ENCODE measurements around the gene CYB5A. TPM values are rescaled to one million over a fixed set of nuclear protein-coding genes. Genes with fewer than 3 reads are reported as not detected.

The CYB5A gene
- polyA plus RNA-seq, 1 of the 3 experiments (the other 2 are of a cell fraction) = 42.1 TPM

DNA sequence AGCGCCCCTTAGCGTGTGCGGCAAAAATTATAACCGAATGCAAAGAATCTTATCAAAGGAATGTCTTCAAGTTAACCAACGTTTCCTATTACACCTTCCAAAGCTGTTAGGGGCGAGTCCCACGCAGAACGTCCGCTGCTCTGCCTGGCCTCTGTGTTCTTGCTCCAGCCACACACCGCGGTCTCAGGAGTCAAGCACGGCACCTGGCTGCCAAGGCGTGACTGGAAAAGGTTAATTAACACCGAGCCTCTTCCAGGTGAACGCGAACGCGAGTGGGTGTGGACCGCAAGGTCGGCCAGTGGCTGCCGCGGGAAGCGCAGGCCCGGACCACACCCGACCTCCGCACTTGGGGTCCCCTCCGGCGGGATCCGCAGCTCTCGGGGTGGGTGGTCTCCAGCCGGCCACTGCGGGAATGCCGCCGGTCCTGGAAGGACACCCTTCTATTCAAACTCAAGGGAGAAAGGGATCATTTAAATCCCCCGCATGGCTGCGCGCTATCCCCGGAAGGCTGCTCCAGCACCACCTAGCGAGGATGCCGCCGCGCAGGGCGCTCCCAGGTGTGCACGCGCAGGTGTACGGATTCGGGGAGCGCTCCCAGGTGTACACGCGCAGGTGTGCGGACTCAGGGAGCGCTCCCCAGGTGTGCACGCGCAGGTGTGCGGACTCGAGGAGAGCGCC is 830 bp downstream of the CYB5A start (continued):
- TF ChIP-seq USF2 (IDR thresholded peaks at IDR 0.05; ENCODE audit: borderline replicate concordance, low read depth, low read length) (no peak), JUND (IDR thresholded peaks at IDR 0.05) (no peak), TCF12 (IDR thresholded peaks at IDR 0.05) (no peak), NFIC (IDR thresholded peaks at IDR 0.05; ENCODE audit: borderline replicate concordance) (no peak), EP300 (IDR thresholded peaks at IDR 0.05; ENCODE audit: borderline replicate concordance in 1 of 2, low read depth in 1 of 2, low read length in 1 of 2) (no peak), GABPA (IDR thresholded peaks at IDR 0.05; ENCODE audit: low read depth) (no peak), TAF1 (IDR thresholded peaks at IDR 0.05; ENCODE audit: borderline replicate concordance, low read depth, low read length) (no peak), MXI1 (IDR thresholded peaks at IDR 0.05; ENCODE audit: low read depth, low read length) (no peak), POLR2AphosphoS5 (IDR thresholded peaks at IDR 0.05; ENCODE audit: low read depth, low read length) (no peak)

DNA sequence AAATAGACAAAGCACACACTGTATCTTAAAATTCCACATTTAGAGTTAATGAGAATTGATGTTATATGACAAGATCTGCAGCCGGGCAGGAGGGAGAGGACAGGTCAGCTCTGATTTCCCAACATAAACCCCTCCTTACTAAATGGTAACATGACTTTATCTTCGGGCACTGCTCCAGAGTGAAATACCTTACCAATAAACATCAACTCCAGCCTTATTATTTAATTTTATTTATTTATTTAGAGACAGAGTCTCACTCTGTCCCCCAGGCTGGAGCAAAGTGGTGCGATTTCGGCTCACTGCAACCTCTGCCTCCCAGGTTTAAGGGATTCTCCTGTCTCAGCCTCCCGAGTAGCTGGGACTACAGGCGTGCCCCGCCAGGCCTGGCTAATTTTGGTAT is 1.7 kb downstream of the CYB5A start:
- Histone ChIP-seq H3K79me2 (ENCODE audit: insufficient read depth) (no peaks in the 10 kb centered on the region), H3K4me3 (ENCODE audit: low read depth in 2 of 2, low read length in 1 of 2) (no peak overlapping the region), H3K9me2 (no peaks in the 10 kb centered on the region), H3K9ac (no peak overlapping the region), H4K20me1 (ENCODE audit: insufficient read depth) (no peaks in the 10 kb centered on the region), H3K27ac (ENCODE audit: low read depth in 2 of 2, low read length in 1 of 2) (no peak overlapping the region), H3K27me3 (ENCODE audit: insufficient read depth) (no peaks in the 10 kb centered on the region), H3K9me3 (no peaks in the 10 kb centered on the region), H3F3A (replicated peaks; ENCODE audit: insufficient read depth) (no peaks in the 10 kb centered on the region), H3K4me2 (no peak overlapping the region), H3K36me3 (replicated peaks in 1 of 2; ENCODE audit: control insufficient read depth in 1 of 2, insufficient read depth in 2 of 2, low read length in 1 of 2) (no peaks in the 10 kb centered on the region), H2AFZ (ENCODE audit: low read depth) (no peak overlapping the region), H3K4me1 (ENCODE audit: control insufficient read depth in 1 of 2, insufficient read depth in 2 of 2, low read depth in 1 of 2, low read length in 1 of 2) (peaks cover 0 to 20% of the 10 kb centered on the region in 2 experiments; a peak in 1 of 4 replicates)
- POLR2A ChIA-PET = no interaction called here
- WGBS (ENCODE audit: low lambda C conversion rate) = 95% methylated on average over 7 of the region's 7 CpGs
- no peak for DNase-seq
- no peak for TF ChIP-seq TCF12 (IDR thresholded peaks at IDR 0.05)
- TF ChIP-seq EP300 (IDR thresholded peaks at IDR 0.05; ENCODE audit: borderline replicate concordance in 1 of 2, low read depth in 1 of 2, low read length in 1 of 2) = no peak
- TF ChIP-seq IRF3 (IDR thresholded peaks at IDR 0.05; ENCODE audit: low read depth, low read length) = no peak
- TF ChIP-seq GATA2 (CRISPR knock-in tag; IDR thresholded peaks at IDR 0.05) = no peak
- no peak for TF ChIP-seq CHD2 (IDR thresholded peaks at IDR 0.05; ENCODE audit: low read length, partially characterized antibody)
- CTCF ChIA-PET = interaction anchor here (0.8 to 3.4 kb wide), 3 partner anchors 9 to 92 kb away, joined by 3 to 19 read pairs (median 4); no protein-coding TSS in a partner anchor

DNA sequence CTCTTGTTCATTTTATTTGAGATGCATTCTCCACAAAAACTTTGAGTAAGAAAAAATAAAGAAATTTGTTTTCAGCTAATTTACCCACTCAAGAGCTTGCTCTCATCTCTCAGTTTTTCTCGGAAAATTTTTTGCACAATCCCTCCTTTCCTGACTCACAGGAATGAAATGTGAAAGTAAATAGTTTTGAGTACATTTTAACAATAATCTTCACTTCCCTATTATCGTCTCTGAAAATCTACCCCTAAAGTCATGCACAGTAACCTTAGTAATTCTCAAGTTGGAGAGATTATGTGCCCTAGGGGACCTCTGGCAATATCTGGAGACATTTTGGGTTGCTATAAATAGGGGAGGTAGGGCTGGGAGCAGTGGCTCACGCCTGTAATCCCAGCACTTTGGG is 2.6 kb downstream of the CYB5A start:
- H3K27me3 ChIP-seq (ENCODE audit: insufficient read depth) = no peaks in the 10 kb centered on the region
- no peaks in the 10 kb centered on the region for H3K79me2 ChIP-seq (ENCODE audit: insufficient read depth)
- no peak for TF ChIP-seq CTCF (IDR thresholded peaks at IDR 0.05)
- TF ChIP-seq POLR2AphosphoS5 (IDR thresholded peaks at IDR 0.05; ENCODE audit: low read depth, low read length) = no peak
- no peak for TF ChIP-seq PBX3 (IDR thresholded peaks at IDR 0.05)
- no peak for TF ChIP-seq FOXM1 (IDR thresholded peaks at IDR 0.05; ENCODE audit: low read depth)
- no peak for TF ChIP-seq JUND (IDR thresholded peaks at IDR 0.05)
- TF ChIP-seq, protein P1, sequence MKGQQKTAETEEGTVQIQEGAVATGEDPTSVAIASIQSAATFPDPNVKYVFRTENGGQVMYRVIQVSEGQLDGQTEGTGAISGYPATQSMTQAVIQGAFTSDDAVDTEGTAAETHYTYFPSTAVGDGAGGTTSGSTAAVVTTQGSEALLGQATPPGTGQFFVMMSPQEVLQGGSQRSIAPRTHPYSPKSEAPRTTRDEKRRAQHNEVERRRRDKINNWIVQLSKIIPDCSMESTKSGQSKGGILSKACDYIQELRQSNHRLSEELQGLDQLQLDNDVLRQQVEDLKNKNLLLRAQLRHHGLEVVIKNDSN (IDR thresholded peaks at IDR 0.05; ENCODE audit: borderline replicate concordance, low read depth) = no peak
- no peak for TF ChIP-seq TEAD4 (IDR thresholded peaks at IDR 0.05; ENCODE audit: borderline replicate concordance, insufficient read depth)
- no peak overlapping the region for H2AFZ ChIP-seq (ENCODE audit: low read depth)
- H3K4me2 ChIP-seq = no peak overlapping the region
- ChIA-PET CTCF (no interaction called here), POLR2A (no interaction called here)
- H3K4me3 ChIP-seq (ENCODE audit: low read depth in 2 of 2, low read length in 1 of 2) = no peak overlapping the region
- no peaks in the 10 kb centered on the region for H3F3A ChIP-seq (replicated peaks; ENCODE audit: insufficient read depth)
- H3K9ac ChIP-seq = no peak overlapping the region
- no peaks in the 10 kb centered on the region for H4K20me1 ChIP-seq (ENCODE audit: insufficient read depth)
- no peak for DNase-seq
- H3K27ac ChIP-seq (ENCODE audit: low read depth in 2 of 2, low read length in 1 of 2) = no peak overlapping the region
- no peaks in the 10 kb centered on the region for H3K36me3 ChIP-seq (replicated peaks in 1 of 2; ENCODE audit: control insufficient read depth in 1 of 2, insufficient read depth in 2 of 2, low read length in 1 of 2)
- peaks cover 0 to 26% of the 10 kb centered on the region in 2 experiments; a peak in 1 of 4 replicates for H3K4me1 ChIP-seq (ENCODE audit: control insufficient read depth in 1 of 2, insufficient read depth in 2 of 2, low read depth in 1 of 2, low read length in 1 of 2)
- H3K9me3 ChIP-seq = no peaks in the 10 kb centered on the region
- no peaks in the 10 kb centered on the region for H3K9me2 ChIP-seq
- WGBS (ENCODE audit: low lambda C conversion rate) = 63% methylated on average over 3 of the region's 3 CpGs
